GM18861 (cell line): Measurements from ENCODE around the gene ZBED4.

Experiments used
- ATAC-seq: cut with Tn5 transposase; IDR thresholded peaks from one replicate; pipeline ENCODE4 v1.9.1; 2021; ENCODE audit not compliant: unreplicated experiment

ZBED4 gene

GRCh38 chr22:49896201-49896600 lies 42.6 kb downstream of the ZBED4 start:
- ATAC-seq, result no peak

DNA sequence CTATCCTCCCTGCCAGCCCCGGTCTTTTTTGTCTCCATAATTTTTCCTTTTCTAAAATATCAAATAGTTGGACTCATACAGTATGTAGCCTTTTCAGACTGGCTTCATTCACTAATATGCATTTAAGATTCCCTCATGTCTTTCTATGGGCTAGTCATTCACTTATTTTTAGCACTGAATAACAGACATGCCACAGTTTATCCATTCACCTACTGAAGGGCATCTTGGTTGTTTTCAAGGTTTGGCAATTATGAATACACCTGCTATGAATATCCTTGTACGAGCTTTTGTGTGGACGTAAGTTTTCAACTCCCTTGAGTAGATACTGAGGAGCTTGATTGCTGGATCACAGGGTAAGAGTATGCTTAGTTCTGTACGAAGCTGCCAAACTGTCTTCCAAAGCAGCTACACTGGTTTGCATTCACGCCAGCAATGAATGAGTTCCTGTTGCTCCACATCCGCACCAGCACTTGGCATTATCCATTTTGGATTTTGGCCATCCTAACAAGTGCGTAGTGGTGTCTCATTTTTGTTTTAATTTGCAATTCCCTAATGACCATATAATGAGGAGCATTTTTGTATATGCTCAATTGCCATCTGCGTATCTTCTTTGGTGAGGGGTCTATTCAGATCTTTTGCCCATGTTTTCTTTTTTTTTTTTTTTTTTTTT lies 43.5 kb downstream of the ZBED4 start:
- ATAC-seq, result no peak

- ATAC-seq, result no peak
Measured at GRCh38 chr22:49899530-49899929, 45.9 kb downstream of the ZBED4 start.

- no peak for ATAC-seq
Measured at GRCh38 chr22:49900441-49901230, 47.0 kb downstream of the ZBED4 start.

DNA sequence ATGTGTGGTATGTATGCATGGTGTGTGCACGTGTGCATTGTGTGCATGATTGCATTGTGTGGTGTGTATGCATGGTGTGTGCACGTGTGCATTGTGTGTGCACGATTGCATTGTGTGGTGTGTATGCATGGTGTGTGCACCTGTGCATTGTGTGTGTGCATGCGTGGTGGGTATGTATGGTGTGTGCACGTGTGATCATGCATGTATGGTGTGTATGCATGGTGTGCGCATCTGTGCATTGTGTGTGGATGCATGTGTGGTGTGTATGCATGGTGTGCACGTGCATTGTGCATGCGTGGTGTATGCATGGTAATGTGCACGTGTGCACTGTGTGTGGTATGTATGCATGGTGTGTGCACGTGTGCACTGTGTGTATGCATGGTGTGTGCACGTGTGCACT lies 47.8 kb downstream of the ZBED4 start:
- no peak for ATAC-seq

- no peak for ATAC-seq
Measured at GRCh38 chr22:49903322-49904039, 49.8 kb downstream of the ZBED4 start.

DNA sequence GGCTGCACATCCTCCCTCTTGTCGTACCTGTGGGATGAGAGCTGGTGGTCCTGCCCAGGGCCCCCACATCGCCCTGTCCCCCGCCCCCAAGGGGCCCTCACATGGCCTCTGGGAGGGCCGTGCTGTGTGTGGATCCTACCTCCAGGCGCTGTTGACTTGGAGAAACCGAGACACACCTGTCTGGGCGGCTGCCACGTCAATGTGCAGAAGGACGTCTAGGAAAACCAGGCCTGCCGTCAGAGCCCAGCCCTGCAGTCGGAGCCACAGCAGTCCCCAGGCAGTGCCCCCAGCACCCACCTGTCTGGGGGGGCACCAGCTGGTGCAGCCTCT lies 50.4 kb downstream of the ZBED4 start:
- no peak for ATAC-seq

GRCh38 chr22:49905465-49905864 lies 51.8 kb downstream of the ZBED4 start:
- ATAC-seq, result no peak

DNA sequence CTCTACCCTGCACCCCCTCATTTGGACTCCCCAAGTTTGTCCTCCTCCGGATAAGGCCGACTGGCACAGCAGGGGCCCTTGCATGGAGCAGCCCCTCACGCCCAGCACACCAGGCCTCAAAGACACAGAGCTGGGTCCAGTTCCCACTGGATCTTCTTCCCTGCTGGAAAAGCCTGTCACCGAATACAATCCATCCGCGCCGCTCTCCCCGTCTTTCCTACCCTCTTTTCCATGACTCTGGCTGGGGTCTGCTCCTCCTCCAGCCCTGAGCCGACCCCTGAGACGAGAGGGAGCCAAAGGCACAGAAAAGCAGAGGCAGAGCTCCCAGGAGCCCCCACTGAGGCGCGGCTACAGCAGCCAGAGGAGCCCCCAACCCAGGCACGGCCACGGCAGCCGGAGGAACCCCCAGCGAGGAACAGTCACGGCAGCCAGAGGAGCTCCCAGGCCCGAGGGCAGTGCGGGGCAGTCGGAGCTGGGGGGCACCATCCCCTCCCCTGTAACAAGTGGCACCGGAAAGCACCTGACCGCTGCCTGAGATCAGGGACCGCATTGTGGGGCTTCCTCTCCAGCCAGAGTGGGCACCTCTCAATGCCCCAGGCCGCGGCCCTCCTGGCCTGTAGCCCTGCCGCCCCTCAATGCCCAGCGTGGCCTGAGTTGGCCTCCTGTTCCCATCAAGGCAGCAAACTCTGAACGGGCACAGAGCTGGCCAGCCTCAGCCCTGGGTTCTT lies 52.6 kb downstream of the ZBED4 start:
- no peak for ATAC-seq

DNA sequence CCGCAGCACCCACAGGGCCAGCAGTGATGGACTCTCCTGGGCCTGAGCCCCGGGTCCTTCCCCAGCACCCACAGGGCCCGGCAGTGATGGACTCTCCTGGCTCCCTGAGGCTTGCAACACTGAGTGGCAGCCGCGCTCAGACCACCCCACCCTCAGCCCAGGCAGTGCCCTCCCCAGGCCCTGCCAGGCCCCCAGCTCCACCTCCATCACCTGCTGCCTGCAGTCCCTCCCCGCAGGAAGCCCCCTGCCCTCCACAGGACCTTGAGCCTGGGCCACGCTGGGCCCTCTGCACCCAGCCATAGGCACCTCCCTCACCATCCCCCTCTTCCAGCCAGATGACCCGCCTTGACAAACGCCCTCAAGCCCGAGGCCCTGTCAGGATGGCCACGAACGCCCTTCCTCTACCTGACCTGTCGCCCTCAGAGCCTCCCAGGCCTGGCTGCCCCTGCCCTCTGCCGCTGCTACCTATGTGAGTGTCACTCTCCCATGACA lies 53.2 kb downstream of the ZBED4 start:
- no peak for ATAC-seq

DNA sequence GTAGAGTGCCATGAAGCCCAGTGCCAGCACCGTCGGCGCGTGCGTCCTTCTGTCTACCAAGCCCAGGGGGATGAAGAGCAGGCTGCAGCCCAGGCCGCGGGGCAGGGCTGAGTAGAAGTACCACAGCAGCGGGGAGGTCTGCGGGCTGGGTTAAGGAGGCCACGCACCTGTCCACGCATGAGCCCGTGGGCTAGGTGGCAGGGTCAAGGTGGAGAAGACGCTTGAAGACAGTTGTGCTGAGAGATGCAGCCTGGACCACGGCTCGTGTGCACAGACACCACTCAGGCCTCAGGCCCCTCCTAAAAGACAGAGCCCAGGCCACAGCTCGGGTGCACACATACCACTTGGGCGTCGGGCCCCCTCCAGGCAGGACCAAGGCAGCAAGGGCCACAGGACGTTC lies 54.2 kb downstream of the ZBED4 start:
- ATAC-seq, result no peak

- no peak for ATAC-seq
Measured at GRCh38 chr22:49909476-49910205, 56.0 kb downstream of the ZBED4 start.

GRCh38 chr22:49910229-49911155 lies 56.8 kb downstream of the ZBED4 start:
- no peak for ATAC-seq

DNA sequence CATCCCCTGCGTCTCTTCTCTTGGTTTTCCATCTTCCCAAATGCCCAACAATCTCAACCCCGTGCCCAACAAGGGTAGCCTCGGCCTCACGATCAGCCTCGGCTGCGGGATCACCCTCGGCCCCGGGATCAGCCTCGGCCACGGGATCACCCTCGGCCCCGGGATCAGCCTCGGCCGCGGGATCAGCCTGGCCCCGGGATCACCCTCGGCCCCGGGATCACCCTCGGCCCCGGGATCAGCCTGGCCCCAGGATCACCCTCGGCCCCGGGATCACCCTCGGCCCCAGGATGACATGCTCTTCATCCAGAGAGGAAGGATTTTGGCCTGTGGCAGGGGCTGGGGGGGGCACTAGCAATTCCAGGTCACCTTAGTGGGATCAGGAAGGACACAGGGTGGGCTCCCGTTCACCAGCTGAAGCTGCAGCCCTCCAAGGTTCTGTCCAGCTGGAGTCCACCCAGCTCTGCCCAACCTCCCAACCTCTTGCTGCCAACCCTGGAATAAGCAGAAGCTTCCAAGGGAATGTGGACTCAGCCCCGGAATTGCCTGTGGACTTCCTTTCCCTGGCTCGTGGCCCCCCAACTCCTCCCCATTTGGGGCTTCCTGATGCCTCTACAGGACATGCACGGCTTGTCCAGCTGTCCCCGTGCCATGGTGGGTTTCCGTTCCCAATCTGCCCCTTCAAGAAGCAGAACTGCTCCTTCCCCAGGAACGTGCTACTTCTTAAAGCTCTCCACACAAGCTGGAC lies 58.4 kb downstream of the ZBED4 start:
- ATAC-seq, result no peak

DNA sequence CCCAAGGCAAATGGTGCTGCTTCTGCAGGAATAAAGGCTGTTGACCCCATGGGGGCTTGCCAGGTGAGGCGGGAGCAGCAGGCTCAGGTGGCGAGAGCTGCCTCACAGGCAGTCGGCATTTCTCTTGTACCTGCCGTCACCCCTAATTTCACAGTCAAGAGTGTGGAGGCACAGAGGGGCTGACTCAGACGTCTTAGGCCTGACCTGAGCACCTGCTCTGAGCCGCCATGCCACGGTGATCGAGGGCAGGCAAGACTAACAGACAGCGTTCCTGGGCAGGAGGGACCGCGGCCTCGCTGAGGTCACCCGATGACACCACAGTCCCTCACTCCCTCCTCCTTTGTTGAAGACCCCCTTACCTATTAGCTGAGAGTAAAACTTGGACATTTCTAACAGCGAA lies 59.4 kb downstream of the ZBED4 start:
- no peak for ATAC-seq

GRCh38 chr22:49913446-49913845 lies 59.8 kb downstream of the ZBED4 start:
- no peak for ATAC-seq

GRCh38 chr22:49914256-49914655 lies 60.6 kb downstream of the ZBED4 start:
- no peak for ATAC-seq

GRCh38 chr22:49915610-49916009 lies 62.0 kb downstream of the ZBED4 start:
- no peak for ATAC-seq

- no peak for ATAC-seq
Measured at GRCh38 chr22:49916831-49917230, 63.2 kb downstream of the ZBED4 start.
